Stomach (tissue), 9 donors: ENCODE data around the gene PTPRK. TPM values are rescaled to one million over a fixed set of nuclear protein-coding genes. Genes with fewer than 3 reads are reported as not detected.
A peak's percentile ranks its signal among the peaks of the same experiment; 100 is the strongest.

ENCODE experiments used
- DNase-seq, 2 donors: peaks; one replicate each; pipeline versions ENCODE4 v3.0.0 to v3.0.0-alpha.2; 2013 to 2019
- H3K27ac ChIP-seq, 5 donors: fragments of 200-600 bp in 4 of 5; sonication (generic) in 4 of 5; one replicate each; pipeline ENCODE4 v1.5.1; 2013 to 2019; ENCODE audit warnings: mild to moderate bottlenecking in 1 of 5, moderate library complexity in 1 of 5
- H3K27me3 ChIP-seq, 3 donors: fragments of 200-600 bp; sonication (generic); one replicate each; pipeline ENCODE4 v1.5.1; 2017 to 2019; ENCODE audit warnings: mixed run types in 1 of 3
- H3K36me3 ChIP-seq, 4 donors: fragments of 200-600 bp; sonication (generic); 1 replicate in 3 of 4; 2 replicates in 1 of 4; pipeline ENCODE4 v1.5.1; 2016 to 2019
- H3K4me1 ChIP-seq, 4 donors: fragments of 200-600 bp; sonication (generic); one replicate each; pipeline ENCODE4 v1.5.1; 2016 to 2019
- H3K4me3 ChIP-seq, 4 donors: fragments of 200-600 bp; sonication (generic) in 3 of 4; one replicate each; pipeline ENCODE4 v1.5.1; 2016 to 2019; ENCODE audit warnings: mild to moderate bottlenecking in 1 of 4
- H3K9me3 ChIP-seq, 4 donors: fragments of 200-600 bp; sonication (generic); one replicate each; pipeline ENCODE4 v1.5.1; 2016 to 2019
- EP300 ChIP-seq: sonication (generic); formaldehyde crosslinking; IDR thresholded peaks from one replicate; pipeline ENCODE4 v1.6.1; 2017; ENCODE audit warnings: antibody characterized with exemption
- POLR2A ChIP-seq, 4 donors: fragments of 450-650 bp; IDR thresholded peaks; one replicate each; pipeline ENCODE4 v1.6.1; 2016; ENCODE audit warnings: antibody characterized with exemption in 4 of 4, control low read depth in 2 of 4, mild to moderate bottlenecking in 1 of 4, moderate library complexity in 1 of 4
- POLR2AphosphoS5 ChIP-seq, 3 donors: sonication (generic); formaldehyde crosslinking; IDR thresholded peaks; one replicate each; pipeline ENCODE4 v1.6.1; 2016; ENCODE audit warnings: antibody characterized with exemption in 3 of 3
- WGBS, 5 donors: extraction: QIAGEN DNeasy Blood & Tissue Kit in 3 of 5; methylation state at CpG; one replicate each; pipeline versions ENCODE4 v1.1.5 to v1.1.7; 2013 to 2018; 5-methylcytosine and 5-hydroxymethylcytosine counted together
- intact Hi-C: fragments of 100-400 bp; cut with DNase I; formaldehyde crosslinking; loops from one replicate; pipeline ENCODE4 v1.15.1; 2023; ENCODE audit warnings: low total_unique reads
- polyA plus RNA-seq, 3 donors: library from polyadenylated mRNA; stranded (reverse); fragments of 200-250 nt; gene quantifications; one replicate each; pipeline ENCODE4 v1.2.3, GENCODE V29; 2013
- total RNA-seq, 5 donors: library from RNA; depleted of rRNA; stranded (reverse); fragments of >200 nt; gene quantifications; one replicate each; pipeline versions ENCODE4 v1.1.0 to v1.2.3, GENCODE V29; 2014 to 2016
- TF ChIP-seq, protein P1 (sequence below), 7 experiments: fragments of 450-650 bp in 4 of 7; fragments of 200-600 bp in 3 of 7; sonication (generic) in 3 of 7; IDR thresholded peaks; one replicate each; pipeline ENCODE4 v1.5.1; 2016 to 2019; ENCODE audit warnings: antibody characterized with exemption in 7 of 7, control low read depth in 2 of 7, mild to moderate bottlenecking in 1 of 7
- donor health status: healthy with polysubstance abuse.
- donor health status: Bipolar disorder and iron deficiency.
- donor health status: healthy.

PTPRK gene
- total and polyA plus RNA-seq, 8 donors: 7.0 to 644 (median 114) TPM

DNA sequence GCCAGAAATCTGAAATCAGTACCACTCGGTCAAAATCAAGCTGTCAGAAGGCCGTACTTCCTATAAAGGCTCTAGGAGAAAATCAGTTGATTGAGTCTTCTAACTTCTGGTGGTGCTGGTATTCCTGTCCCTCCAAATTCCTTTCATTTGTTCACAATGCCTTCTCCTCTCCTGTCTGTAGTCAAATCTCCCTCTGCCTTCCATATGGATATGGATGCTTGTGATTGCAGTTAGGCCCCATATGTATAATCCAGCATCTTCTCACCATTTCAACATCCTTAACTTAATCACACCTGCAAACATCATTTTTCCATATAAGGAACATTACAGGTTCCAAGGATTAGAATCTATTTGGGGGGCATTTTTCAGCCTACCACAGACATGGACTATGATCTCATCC lies 331.7 kb downstream of the PTPRK start:
- intact Hi-C loops: no loop called here
- DNase-seq: no peak
- Histone ChIP-seq H3K4me1 (no peaks in the 10 kb centered on the region), H3K27me3 (no peaks in the 10 kb centered on the region), H3K4me3 (no peak overlapping the region), H3K36me3 (peaks cover 0 to 12% (median 9%) of the 10 kb centered on the region in 4 donors), H3K9me3 (no peaks in the 10 kb centered on the region), H3K27ac (no peak overlapping the region)
- TF ChIP-seq EP300 (no peak), POLR2A (IDR thresholded peaks at IDR 0.05) (no peak), POLR2AphosphoS5 (IDR thresholded peaks at IDR 0.05) (no peak)
- TF ChIP-seq, protein P1, sequence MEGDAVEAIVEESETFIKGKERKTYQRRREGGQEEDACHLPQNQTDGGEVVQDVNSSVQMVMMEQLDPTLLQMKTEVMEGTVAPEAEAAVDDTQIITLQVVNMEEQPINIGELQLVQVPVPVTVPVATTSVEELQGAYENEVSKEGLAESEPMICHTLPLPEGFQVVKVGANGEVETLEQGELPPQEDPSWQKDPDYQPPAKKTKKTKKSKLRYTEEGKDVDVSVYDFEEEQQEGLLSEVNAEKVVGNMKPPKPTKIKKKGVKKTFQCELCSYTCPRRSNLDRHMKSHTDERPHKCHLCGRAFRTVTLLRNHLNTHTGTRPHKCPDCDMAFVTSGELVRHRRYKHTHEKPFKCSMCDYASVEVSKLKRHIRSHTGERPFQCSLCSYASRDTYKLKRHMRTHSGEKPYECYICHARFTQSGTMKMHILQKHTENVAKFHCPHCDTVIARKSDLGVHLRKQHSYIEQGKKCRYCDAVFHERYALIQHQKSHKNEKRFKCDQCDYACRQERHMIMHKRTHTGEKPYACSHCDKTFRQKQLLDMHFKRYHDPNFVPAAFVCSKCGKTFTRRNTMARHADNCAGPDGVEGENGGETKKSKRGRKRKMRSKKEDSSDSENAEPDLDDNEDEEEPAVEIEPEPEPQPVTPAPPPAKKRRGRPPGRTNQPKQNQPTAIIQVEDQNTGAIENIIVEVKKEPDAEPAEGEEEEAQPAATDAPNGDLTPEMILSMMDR (IDR thresholded peaks at IDR 0.05): no peak
- WGBS, 5 donors: 93 to 100% (median 98%) methylated on average over 2 of the region's 2 CpGs

DNA sequence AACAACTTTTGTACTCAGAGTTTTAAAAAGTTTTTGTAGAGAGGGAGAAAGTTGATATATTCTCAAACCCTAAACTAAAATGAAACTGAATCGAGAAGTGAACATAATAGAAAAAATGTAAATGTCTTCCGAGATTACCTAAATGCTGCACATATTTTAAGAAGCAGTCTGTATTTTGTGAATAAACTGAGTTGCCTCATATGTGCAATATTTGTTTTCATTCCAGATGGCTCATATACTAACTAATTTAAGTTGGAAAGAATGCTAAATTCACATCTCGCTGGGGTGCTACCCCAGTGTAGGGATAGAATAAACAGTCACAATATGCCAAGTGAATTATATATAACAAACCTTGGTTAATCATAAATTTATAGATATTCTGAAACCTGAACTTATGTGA lies 333.7 kb downstream of the PTPRK start:
- WGBS, 5 donors: 82 to 92% (median 88%) methylated on average over 3 of the region's 3 CpGs
- intact Hi-C loops: no loop called here

GRCh38 chr6:128179876-128180438 lies 340.4 kb downstream of the PTPRK start:
- peaks cover 0 to 15% (median 13%) of the 10 kb centered on the region in 4 donors for H3K36me3 ChIP-seq
- intact Hi-C loops: no loop called here
- no peak overlapping the region for H3K4me3 ChIP-seq
- H3K4me1 ChIP-seq: peaks cover 0 to 8% (median 1%) of the 10 kb centered on the region in 4 donors
- TF ChIP-seq POLR2A (IDR thresholded peaks at IDR 0.05): no peak
- TF ChIP-seq, protein P1 (IDR thresholded peaks at IDR 0.05): no peak
- TF ChIP-seq EP300: no peak
- no peak for TF ChIP-seq POLR2AphosphoS5 (IDR thresholded peaks at IDR 0.05)
- no peak for DNase-seq
- H3K27ac ChIP-seq: no peak overlapping the region
- H3K27me3 ChIP-seq: no peaks in the 10 kb centered on the region
- H3K9me3 ChIP-seq: no peaks in the 10 kb centered on the region

More for the DNA sequence above, 333.7 kb downstream of the PTPRK start:
- no peaks in the 10 kb centered on the region for H3K9me3 ChIP-seq
- TF ChIP-seq, protein P1 (IDR thresholded peaks at IDR 0.05): no peak
- TF ChIP-seq POLR2AphosphoS5 (IDR thresholded peaks at IDR 0.05) (no peak), EP300 (no peak), POLR2A (IDR thresholded peaks at IDR 0.05) (no peak)
- no peaks in the 10 kb centered on the region for H3K4me1 ChIP-seq
- peaks cover 0 to 15% (median 13%) of the 10 kb centered on the region in 4 donors for H3K36me3 ChIP-seq
- no peaks in the 10 kb centered on the region for H3K27me3 ChIP-seq
- no peak for DNase-seq
- no peak overlapping the region for H3K27ac ChIP-seq
- H3K4me3 ChIP-seq: no peak overlapping the region

DNA sequence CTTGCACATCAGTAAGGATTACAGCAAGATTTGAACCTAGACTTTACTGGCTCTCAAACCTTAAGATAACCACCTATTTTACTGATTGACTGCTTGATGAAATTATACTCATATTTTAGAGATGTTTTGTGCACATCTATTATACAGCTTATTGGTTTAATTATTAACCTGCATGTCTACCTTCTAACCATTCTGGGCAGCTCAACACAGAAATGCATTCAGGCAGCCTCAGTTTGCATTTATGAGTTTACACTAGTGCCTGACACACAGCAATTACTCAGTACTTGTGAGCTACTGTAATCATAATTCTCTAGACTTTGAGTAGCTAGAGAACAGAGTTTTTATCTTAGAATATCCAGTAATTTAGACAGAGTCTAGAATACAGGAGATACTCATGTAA lies 345.7 kb downstream of the PTPRK start:
- Histone ChIP-seq H3K4me1 (peaks cover 0 to 23% (median 11%) of the 10 kb centered on the region in 4 donors), H3K9me3 (no peaks in the 10 kb centered on the region), H3K27me3 (no peaks in the 10 kb centered on the region), H3K4me3 (no peak overlapping the region), H3K27ac (no peak overlapping the region), H3K36me3 (no peaks in the 10 kb centered on the region)
- intact Hi-C loops: no loop called here
- DNase-seq: peak in 1 of 2 donors; percentile 12
- no peak for TF ChIP-seq POLR2AphosphoS5 (IDR thresholded peaks at IDR 0.05)
- no peak for TF ChIP-seq POLR2A (IDR thresholded peaks at IDR 0.05)
- no peak for TF ChIP-seq EP300
- TF ChIP-seq, protein P1 (IDR thresholded peaks at IDR 0.05): no peak
